HFFc6 (cell line): ENCODE results near the gene D2HGDH. TPM values are rescaled to one million over a fixed set of nuclear protein-coding genes. Genes with fewer than 3 reads are reported as not detected.

Experiments used
- DNase-seq: peaks from one replicate; pipeline ENCODE4 v3.0.0-alpha.2; 2018
- H3K27ac Mint-ChIP-seq: 2 replicates; pipeline ENCODE4 v1.8.0; 2020; ENCODE audit warnings: mild to moderate bottlenecking, mixed read lengths
- H3K27me3 Mint-ChIP-seq: 2 replicates; pipeline ENCODE4 v1.8.0; 2021; ENCODE audit warnings: mild to moderate bottlenecking, moderate library complexity, mixed read lengths; ENCODE audit not compliant: insufficient read depth
- H3K36me3 Mint-ChIP-seq: 2 replicates; pipeline ENCODE4 v1.8.0; 2021; ENCODE audit warnings: low read depth, mixed read lengths
- H3K4me1 Mint-ChIP-seq: 2 replicates; pipeline ENCODE4 v1.8.0; 2020; ENCODE audit warnings: low read depth, mixed read lengths
- H3K4me3 Mint-ChIP-seq: 2 replicates; pipeline ENCODE4 v1.8.0; 2020; ENCODE audit warnings: mild to moderate bottlenecking, moderate library complexity, mixed read lengths
- H3K9me3 Mint-ChIP-seq: 2 replicates; pipeline ENCODE4 v1.8.0; 2020; ENCODE audit warnings: mild to moderate bottlenecking, mixed read lengths
- CTCF ChIP-seq: fragments of 200-600 bp; sonication (generic); IDR thresholded peaks from 2 replicates; pipeline ENCODE4 v1.5.0; 2021; ENCODE audit warnings: antibody characterized with exemption, mild to moderate bottlenecking
- total RNA-seq, 6 experiments: library from RNA; stranded (reverse); fragmentation: NEBNext Ultra II Directional; extraction: Animal tissue kit (Norgen Biotek cat#: 25700); gene quantifications; 2 replicates in 1 of 6; 3 replicates in 5 of 6; pipeline ENCODE4 v1.2.3, GENCODE V29; 2021

The D2HGDH gene
- total RNA-seq, 6 experiments from 2014 or later: 14.0 to 21.6 (median 16.4) TPM

GRCh38 chr2:241703032-241703604 is 31.3 kb upstream of the D2HGDH start:
- peaks cover 2% of the 10 kb centered on the region for H3K27me3 Mint-ChIP-seq
- H3K27ac Mint-ChIP-seq: peak overlapping the region; percentile 84
- peaks cover 15% of the 10 kb centered on the region for H3K9me3 Mint-ChIP-seq
- no peak for DNase-seq
- no peak for TF ChIP-seq CTCF
- peaks cover 13% of the 10 kb centered on the region for H3K4me1 Mint-ChIP-seq
- H3K36me3 Mint-ChIP-seq: peaks cover 28% of the 10 kb centered on the region
- peak overlapping the region; percentile 95 for H3K4me3 Mint-ChIP-seq

GRCh38 chr2:241706537-241706936 is 27.9 kb upstream of the D2HGDH start:
- Mint-ChIP-seq H3K4me1 (peaks cover 7% of the 10 kb centered on the region), H3K36me3 (peaks cover 43% of the 10 kb centered on the region), H3K27me3 (peaks cover 2% of the 10 kb centered on the region), H3K9me3 (peaks cover 15% of the 10 kb centered on the region), H3K4me3 (no peak overlapping the region), H3K27ac (no peak overlapping the region)
- no peak for DNase-seq
- TF ChIP-seq CTCF: no peak

GRCh38 chr2:241708879-241709278 is 25.6 kb upstream of the D2HGDH start:
- Mint-ChIP-seq H3K27ac (no peak overlapping the region), H3K4me3 (no peak overlapping the region), H3K4me1 (no peaks in the 10 kb centered on the region)

GRCh38 chr2:241719093-241719492 is 15.3 kb upstream of the D2HGDH start:
- Mint-ChIP-seq H3K27me3 (peaks cover 3% of the 10 kb centered on the region; the same call in 1 of the 2 replicates), H3K27ac (no peak overlapping the region), H3K4me3 (no peak overlapping the region), H3K36me3 (peaks cover 36% of the 10 kb centered on the region), H3K9me3 (no peaks in the 10 kb centered on the region; the same call in 1 of the 2 replicates), H3K4me1 (no peaks in the 10 kb centered on the region)
- DNase-seq: no peak
- no peak for TF ChIP-seq CTCF

More at GRCh38 chr2:241708879-241709278, 25.6 kb upstream of the D2HGDH start:
- no peaks in the 10 kb centered on the region; the same call in 1 of the 2 replicates for H3K27me3 Mint-ChIP-seq
- DNase-seq: no peak
- peaks cover 15% of the 10 kb centered on the region for H3K9me3 Mint-ChIP-seq
- TF ChIP-seq CTCF: no peak
- H3K36me3 Mint-ChIP-seq: peaks cover 53% of the 10 kb centered on the region

- H3K27me3 Mint-ChIP-seq: peaks cover 3% of the 10 kb centered on the region; the same call in 1 of the 2 replicates
- no peaks in the 10 kb centered on the region for H3K4me1 Mint-ChIP-seq
- H3K36me3 Mint-ChIP-seq: peaks cover 33% of the 10 kb centered on the region
- H3K27ac Mint-ChIP-seq: no peak overlapping the region
- no peak for DNase-seq
- TF ChIP-seq CTCF: no peak
- H3K9me3 Mint-ChIP-seq: no peaks in the 10 kb centered on the region; the same call in 1 of the 2 replicates
- no peak overlapping the region for H3K4me3 Mint-ChIP-seq
These were observed 14.3 kb upstream of the D2HGDH start for GRCh38 chr2:241720099-241720498.
